HepG2 (cell line): ENCODE results near the gene RBM23. TPM values are rescaled to one million over a fixed set of nuclear protein-coding genes. Genes with fewer than 3 reads are reported as not detected.

Experiments used
- ATAC-seq: fragments of 200-7000 bp; cut with Tn5 transposase; 3 replicates; pipeline ENCODE4 v1.9.1; 2020; ENCODE audit warnings: mild to moderate bottlenecking, moderate library complexity
- BruUV-seq: library from RNA; stranded (reverse); fragments of 400-500 nt; replicated peaks from 2 replicates; lab custom pipeline; 2021; lab: Mats Ljungman, UMichigan
- CTCF ChIA-PET: fragments of 300-600 bp; formaldehyde crosslinking; extraction: SDS; loops from one replicate; lab custom pipeline; 2021; ENCODE audit warnings: low total read pairs, inconsistent platforms, low intra/inter-chr PET ratio; lab: Yijun Ruan, JAX
- POLR2A ChIA-PET: fragments of 350-600 bp; sonication (Branson Sonifier 250); formaldehyde crosslinking; loops from one replicate; lab custom pipeline; 2020; ENCODE audit warnings: antibody characterized with exemption, inconsistent platforms; lab: Yijun Ruan, JAX
- DNase-seq: peaks from one replicate; pipeline ENCODE4 v3.0.0-alpha.2; 2015; ENCODE audit warnings: low spot score
- FAIRE-seq: peaks from 3 replicates; lab custom pipeline; 2011; peaks lifted over from hg19 to GRCh38; lab: Jason Lieb, UNC
- H2AFZ ChIP-seq: one replicate; pipeline ENCODE4 v1.6.1; 2011; ENCODE audit warnings: low read length, inconsistent platforms
- H3K27ac ChIP-seq: fragments of 300-600 bp; 3 replicates; pipeline ENCODE4 v1.8.0; 2011; ENCODE audit warnings: mixed run types, mild to moderate bottlenecking, mixed read lengths, low read length, inconsistent platforms; ENCODE audit not compliant: insufficient read depth; ENCODE audit errors: extremely low read length
- H3K27me3 ChIP-seq, 2 experiments: fragments of 200-600 bp in 1 of 2; 2 replicates in 1 of 2; 3 replicates in 1 of 2; pipeline versions ENCODE4 v1.6.0 to v1.8.0; 2011; ENCODE audit warnings: low read length in 2 of 2, mild to moderate bottlenecking in 2 of 2, moderate library complexity in 2 of 2, inconsistent platforms in 1 of 2; ENCODE audit not compliant: insufficient read depth in 2 of 2, control insufficient read depth in 1 of 2
- H3K36me3 ChIP-seq, 2 experiments: fragments of 200-600 bp in 1 of 2; replicated peaks in 1 of 2; 2 replicates in 1 of 2; 3 replicates in 1 of 2; pipeline versions ENCODE4 v1.5.1 to v1.8.0; 2011; ENCODE audit warnings: low read length in 2 of 2, inconsistent platforms in 1 of 2; ENCODE audit not compliant: insufficient read depth in 2 of 2, control insufficient read depth in 1 of 2
- H3K4me1 ChIP-seq: 2 replicates; pipeline ENCODE4 v1.5.1; 2012; ENCODE audit warnings: low read length, inconsistent platforms; ENCODE audit not compliant: insufficient read depth
- H3K4me2 ChIP-seq: 2 replicates; pipeline ENCODE4 v1.6.0; 2011; ENCODE audit warnings: low read depth, low read length, inconsistent platforms
- H3K4me3 ChIP-seq, 3 experiments: fragments of 200-600 bp in 1 of 3; sonication (generic), shearing (Covaris generic) in 1 of 3; replicated peaks in 1 of 3; 2 replicates each; pipeline ENCODE4 v1.5.1; 2011 to 2016; ENCODE audit warnings: low read length in 3 of 3, inconsistent platforms in 2 of 3, low read depth in 2 of 3, mild to moderate bottlenecking in 2 of 3, control low read depth in 1 of 3, mixed read lengths in 1 of 3; ENCODE audit not compliant: insufficient read depth in 1 of 3
- H3K79me2 ChIP-seq: one replicate; pipeline ENCODE4 v1.6.1; 2011; ENCODE audit warnings: low read length, inconsistent platforms; ENCODE audit not compliant: insufficient read depth
- H3K9ac ChIP-seq: 2 replicates; pipeline ENCODE4 v1.6.0; 2011; ENCODE audit warnings: mild to moderate bottlenecking, low read depth, low read length, inconsistent platforms; ENCODE audit not compliant: insufficient read depth
- H3K9me3 ChIP-seq: 2 replicates; pipeline ENCODE4 v1.5.1; 2012; ENCODE audit warnings: mild to moderate bottlenecking, low read length
- H4K20me1 ChIP-seq: 2 replicates; pipeline ENCODE4 v1.6.0; 2011; ENCODE audit warnings: inconsistent platforms, mild to moderate bottlenecking, low read length, moderate library complexity; ENCODE audit not compliant: insufficient read depth
- ATM ChIP-seq: fragments of 450-650 bp; IDR thresholded peaks from 2 replicates; pipeline ENCODE4 v1.7.1; 2017; ENCODE audit warnings: mild to moderate bottlenecking, borderline replicate concordance
- CREB1 ChIP-seq, 2 experiments: fragments of 450-650 bp in 1 of 2; IDR thresholded peaks; 2 replicates each; pipeline ENCODE4 v1.6.1; 2016 to 2017; ENCODE audit warnings: control low read depth in 1 of 2, mild to moderate bottlenecking in 1 of 2, missing compliant biosample characterization in 1 of 2, missing genetic modification characterization in 1 of 2
- DR1 ChIP-seq: sonication (generic); formaldehyde crosslinking; IDR thresholded peaks from 2 replicates; pipeline ENCODE4 v1.8.0; 2021; ENCODE audit warnings: mild to moderate bottlenecking, missing genetic modification reagents, inconsistent platforms
- ETV5 ChIP-seq: IDR thresholded peaks from 2 replicates; pipeline ENCODE4 v1.6.1; 2018; ENCODE audit warnings: missing biosample characterization, missing genetic modification reagents, inconsistent platforms, borderline replicate concordance
- FOXP4 ChIP-seq: sonication (generic); formaldehyde crosslinking; IDR thresholded peaks from 2 replicates; pipeline ENCODE4 v1.4.0; 2020; ENCODE audit warnings: missing genetic modification reagents
- MED1 ChIP-seq: sonication (generic); formaldehyde crosslinking; IDR thresholded peaks from 2 replicates; pipeline ENCODE4 v1.4.0; 2020; ENCODE audit warnings: missing genetic modification reagents
- MTA3 ChIP-seq: sonication (generic); formaldehyde crosslinking; IDR thresholded peaks from 2 replicates; pipeline ENCODE4 v1.4.0; 2020; ENCODE audit warnings: missing genetic modification reagents
- SAP130 ChIP-seq: IDR thresholded peaks from 2 replicates; pipeline ENCODE4 v1.6.1; 2016; ENCODE audit warnings: low read depth
- SKI ChIP-seq: fragments of 450-650 bp; IDR thresholded peaks from one replicate; pipeline ENCODE4 v1.6.1; 2018; ENCODE audit warnings: mild to moderate bottlenecking; ENCODE audit not compliant: partially characterized antibody
- XRCC5 ChIP-seq: fragments of 200-400 bp; formaldehyde crosslinking; optimal IDR thresholded peaks from 2 replicates; pipeline ENCODE3; 2017; ENCODE audit warnings: mild to moderate bottlenecking, low read length
- ZBTB10 ChIP-seq: sonication (generic); formaldehyde crosslinking; IDR thresholded peaks from 2 replicates; pipeline ENCODE4 v1.4.0; 2020; ENCODE audit warnings: missing genetic modification reagents, borderline replicate concordance
- ZNF256 ChIP-seq: sonication (generic); formaldehyde crosslinking; conservative IDR thresholded peaks from 2 replicates; pipeline ENCODE4 v1.4.0; 2020; ENCODE audit warnings: missing genetic modification reagents
- ZNF746 ChIP-seq: sonication (generic); formaldehyde crosslinking; IDR thresholded peaks from 2 replicates; pipeline ENCODE4 v1.8.0; 2022; ENCODE audit warnings: mild to moderate bottlenecking, missing genetic modification reagents
- WGBS: methylation state at CpG from one replicate; pipeline ENCODE4 v1.1.6; 2017; ENCODE audit warnings: low lambda C conversion rate; 5-methylcytosine and 5-hydroxymethylcytosine counted together
- in situ Hi-C: cut with HindIII; loops from 2 replicates; pipeline ENCODE4 v1.10.0; 2017; ENCODE audit warnings: low pct_unique_long_range_greater_than_20kb; ENCODE audit not compliant: extremely low pct_ligation_motif_present
- intact Hi-C: fragments of 100-400 bp; cut with micrococcal nuclease; formaldehyde crosslinking; loops from one replicate; pipeline ENCODE4 v1.10.0; 2022; ENCODE audit not compliant: unreplicated experiment
- polyA plus RNA-seq, 8 experiments: library from polyadenylated mRNA; depleted of rRNA in 3 of 8; stranded (reverse) in 7 of 8; unstranded in 1 of 8; fragments of >200 nt; fragmentation: Illumina TruSeq in 4 of 8; extraction: Trizol in 4 of 8; gene quantifications; 2 replicates each; pipeline versions ENCODE4 v1.2.1 to v1.2.3, GENCODE V29; 2011 to 2016; ENCODE audit warnings: low read depth in 4 of 8, missing spikeins in 1 of 8, mixed read lengths in 1 of 8; ENCODE audit not compliant: insufficient read depth in 1 of 8
- total RNA-seq, 5 experiments: library from RNA; depleted of rRNA; stranded (reverse); fragments of >200 nt; fragmentation: Illumina TruSeq; extraction: Trizol; gene quantifications; 2 replicates each; pipeline ENCODE4 v1.2.3, GENCODE V29; 2016; ENCODE audit warnings: low read depth in 1 of 5
- TF ChIP-seq, protein P1 (sequence below): sonication (generic); formaldehyde crosslinking; IDR thresholded peaks from 2 replicates; pipeline ENCODE4 v1.4.0; 2020; ENCODE audit warnings: mild to moderate bottlenecking, missing genetic modification reagents
- TF ChIP-seq, protein P2 (sequence below): IDR thresholded peaks from 2 replicates; pipeline ENCODE4 v1.6.1; 2016; ENCODE audit warnings: missing biosample characterization, missing genetic modification reagents, low read depth

RBM23 gene
- total and polyA plus RNA-seq, 2 of the 13 experiments (the other 11 are each of a cell fraction or from before 2014, with no cell fraction given): 1.5 to 2.1 TPM

DNA sequence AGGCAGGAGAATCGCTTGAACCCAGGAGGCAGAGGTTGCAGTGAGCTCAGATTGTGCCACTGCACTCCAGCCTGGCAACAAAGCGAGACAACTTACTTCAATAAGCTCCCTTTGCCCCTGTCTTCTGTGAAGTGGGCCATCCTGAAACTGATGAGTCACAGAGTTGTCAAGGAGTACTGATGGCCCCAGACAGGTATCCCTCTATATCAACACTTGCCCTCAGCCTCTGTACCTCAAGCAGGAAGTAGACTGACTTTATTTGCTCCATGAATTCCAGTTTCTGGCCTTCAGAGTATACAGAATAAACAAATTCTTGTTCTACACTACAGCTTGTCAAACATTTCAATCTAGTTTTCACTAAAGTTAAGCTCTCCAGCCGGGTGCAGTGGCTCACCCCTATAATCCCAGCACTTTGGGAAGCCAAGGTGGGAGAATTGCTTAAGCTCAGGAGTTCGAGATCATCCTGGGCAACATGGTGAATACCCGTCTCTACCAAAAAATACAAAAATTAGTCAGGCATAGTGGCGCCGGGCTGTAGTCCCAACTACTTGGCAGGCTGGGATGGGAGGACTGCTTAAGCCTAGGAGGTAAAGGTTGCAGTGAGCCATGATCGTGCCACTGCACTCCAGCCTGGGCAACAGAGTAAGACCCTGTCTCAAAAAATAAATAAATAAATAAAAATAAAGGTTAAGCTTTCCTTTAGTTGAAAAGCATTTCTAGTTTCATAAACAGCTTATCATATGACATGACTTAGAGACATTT lies 63.8 kb downstream of the RBM23 start:
- Histone ChIP-seq H4K20me1 (no peaks in the 10 kb centered on the region), H3K27me3 (peaks cover 7 to 14% of the 10 kb centered on the region in 2 experiments; a peak in 4 of 5 replicates), H3K4me2 (no peak overlapping the region), H3K9me3 (no peaks in the 10 kb centered on the region), H3K4me3 (no peak overlapping the region), H2AFZ (no peak overlapping the region), H3K79me2 (no peaks in the 10 kb centered on the region), H3K36me3 (no peaks in the 10 kb centered on the region), H3K27ac (no peak overlapping the region), H3K4me1 (peaks cover 30% of the 10 kb centered on the region), H3K9ac (no peak overlapping the region)
- 35% methylated on average over 8 of the region's 8 CpGs for WGBS
- ATAC-seq: peak; percentile 3; the same call in 1 of the 3 replicates
- ChIA-PET CTCF (interaction anchor here (1.0 to 4.3 kb wide), 5 partner anchors 32 to 298 kb away, joined by 5 to 200 read pairs (median 58); no protein-coding TSS in a partner anchor), POLR2A (interaction anchor here (0.7 to 2.5 kb wide), 7 partner anchors 15 to 266 kb away, joined by 3 to 11 read pairs (median 5); partner anchors contain the start of genes ABHD4, DAD1, LRP10 and MRPL52)
- intact Hi-C loops (loop anchor here (5.0 kb wide), 1 partner anchor 468 kb away; no protein-coding TSS in a partner anchor), in situ Hi-C loops (loop anchor here (10.0 kb wide), 1 partner anchor 80 kb away; no protein-coding TSS in a partner anchor)
- FAIRE-seq: no peak
- peak; percentile 86 for DNase-seq
- no TSS peak for BruUV-seq
- no peak for TF ChIP-seq ATM
- no peak for TF ChIP-seq MTA3 (CRISPR knock-in tag)
- TF ChIP-seq, protein P1, sequence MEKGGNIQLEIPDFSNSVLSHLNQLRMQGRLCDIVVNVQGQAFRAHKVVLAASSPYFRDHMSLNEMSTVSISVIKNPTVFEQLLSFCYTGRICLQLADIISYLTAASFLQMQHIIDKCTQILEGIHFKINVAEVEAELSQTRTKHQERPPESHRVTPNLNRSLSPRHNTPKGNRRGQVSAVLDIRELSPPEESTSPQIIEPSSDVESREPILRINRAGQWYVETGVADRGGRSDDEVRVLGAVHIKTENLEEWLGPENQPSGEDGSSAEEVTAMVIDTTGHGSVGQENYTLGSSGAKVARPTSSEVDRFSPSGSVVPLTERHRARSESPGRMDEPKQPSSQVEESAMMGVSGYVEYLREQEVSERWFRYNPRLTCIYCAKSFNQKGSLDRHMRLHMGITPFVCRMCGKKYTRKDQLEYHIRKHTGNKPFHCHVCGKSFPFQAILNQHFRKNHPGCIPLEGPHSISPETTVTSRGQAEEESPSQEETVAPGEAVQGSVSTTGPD (CRISPR knock-in tag): 0 out of 2 replicates have a peak, but pooled peaks have one; percentile 24
- TF ChIP-seq DR1: no peak
- TF ChIP-seq, protein P2, sequence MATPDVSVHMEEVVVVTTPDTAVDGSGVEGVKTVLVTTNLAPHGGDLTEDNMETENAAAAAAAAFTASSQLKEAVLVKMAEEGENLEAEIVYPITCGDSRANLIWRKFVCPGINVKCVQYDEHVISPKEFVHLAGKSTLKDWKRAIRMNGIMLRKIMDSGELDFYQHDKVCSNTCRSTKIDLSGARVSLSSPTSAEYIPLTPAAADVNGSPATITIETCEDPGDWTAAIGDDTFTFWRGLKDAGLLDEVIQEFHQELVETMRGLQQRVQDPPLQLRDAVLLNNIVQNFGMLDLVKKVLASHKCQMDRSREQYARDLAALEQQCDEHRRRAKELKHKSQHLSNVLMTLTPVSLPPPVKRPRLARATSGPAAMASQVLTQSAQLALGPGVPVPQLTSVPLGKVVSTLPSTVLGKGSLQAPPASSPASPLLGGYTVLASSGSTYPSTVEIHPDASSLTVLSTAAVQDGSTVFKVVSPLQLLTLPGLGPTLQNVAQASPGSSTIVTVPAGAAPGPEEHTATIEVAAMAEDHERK (CRISPR knock-in tag): no peak
- peak; percentile 68; the same call in 1 of the 2 replicates for TF ChIP-seq ETV5 (CRISPR knock-in tag)
- TF ChIP-seq CREB1 (IDR thresholded peaks at IDR 0.05): peak; percentile 42
- no peak for TF ChIP-seq CREB1 (CRISPR knock-in tag; IDR thresholded peaks at IDR 0.05)
- TF ChIP-seq ZNF256 (CRISPR knock-in tag): peak; percentile 75; the same call in 1 of the 2 replicates
- TF ChIP-seq SKI: peak; percentile 48
- peak; percentile 50 for TF ChIP-seq MED1
- TF ChIP-seq ZBTB10 (CRISPR knock-in tag): 0 out of 2 replicates have a peak, but pooled peaks have one; percentile 34
- TF ChIP-seq ZNF746 (CRISPR knock-in tag): no peak
- peak; percentile 74 for TF ChIP-seq SAP130
- no peak for TF ChIP-seq XRCC5
- TF ChIP-seq FOXP4: peak; percentile 57; the same call in 1 of the 2 replicates
